ENCODE data around the gene KCNH4.

Gene KCNH4

GRCh38 chr17:42107124-42107523 lies 73.8 kb downstream of the KCNH4 start:
- Histone ChIP-seq H3K4me1 (ENCODE audit: low read length) (peaks cover 10% of the 10 kb centered on the region), H3K9me3 (ENCODE audit: insufficient read depth, low read length) (no peaks in the 10 kb centered on the region), H3K9ac (ENCODE audit: low read length) (no peak overlapping the region), H3K4me2 (ENCODE audit: low read length) (peak overlapping the region; percentile 37), H3K4me3 (ENCODE audit: low read length) (peak overlapping the region; percentile 45), H3K27ac (ENCODE audit: low read length) (no peak overlapping the region), H3K36me3 (replicated peaks; ENCODE audit: low read depth, low read length) (no peaks in the 10 kb centered on the region), H3K79me2 (ENCODE audit: low read length) (no peaks in the 10 kb centered on the region), H3K27me3 (ENCODE audit: low read depth, low read length) (no peaks in the 10 kb centered on the region), H4K20me1 (ENCODE audit: insufficient read depth, low read length) (no peaks in the 10 kb centered on the region), H2AFZ (ENCODE audit: low read depth, low read length) (no peak overlapping the region)
- no peak for TF ChIP-seq EZH2phosphoT487 (IDR thresholded peaks at IDR 0.05; ENCODE audit: low read depth)
- no peak for TF ChIP-seq CTCF (IDR thresholded peaks at IDR 0.05; ENCODE audit: low read depth, low read length)
